ENCODE measurements around the gene NEUROD2.
A peak's percentile ranks its signal among the peaks of the same experiment; 100 is the strongest.

The NEUROD2 gene

GRCh38 chr17:39607851-39608130, at the start of gene NEUROD2:
TSS of gene NEUROD2 (minus strand) at chr17:39607920. CDS start at chr17:39606599, 1,321 bp downstream.
- no peak for DNase-seq (ENCODE audit: low spot score)

- DNase-seq (ENCODE audit: low spot score) = no peak
Measured at GRCh38 chr17:39655105-39655504, 47.4 kb upstream of the NEUROD2 start.

- peak; percentile 57 for DNase-seq (ENCODE audit: low spot score)
Measured at GRCh38 chr17:39653662-39654331, 46.1 kb upstream of the NEUROD2 start.

- no peak for DNase-seq (ENCODE audit: low spot score)
Measured at GRCh38 chr17:39653316-39653661, 45.6 kb upstream of the NEUROD2 start.

GRCh38 chr17:39652587-39653315, 45.0 kb upstream of the NEUROD2 start:
- no peak for DNase-seq (ENCODE audit: low spot score)

- DNase-seq (ENCODE audit: low spot score) = no peak
Measured at GRCh38 chr17:39651923-39652586, 44.3 kb upstream of the NEUROD2 start.

GRCh38 chr17:39650121-39650579, 42.4 kb upstream of the NEUROD2 start:
- DNase-seq (ENCODE audit: low spot score) = no peak

GRCh38 chr17:39648616-39649366, 41.1 kb upstream of the NEUROD2 start:
- no peak for DNase-seq (ENCODE audit: low spot score)

GRCh38 chr17:39647256-39647655, 39.5 kb upstream of the NEUROD2 start:
- no peak for DNase-seq (ENCODE audit: low spot score)

GRCh38 chr17:39643271-39643670, 35.6 kb upstream of the NEUROD2 start:
- DNase-seq (ENCODE audit: low spot score) = peak; percentile 40

GRCh38 chr17:39642291-39643074, 34.8 kb upstream of the NEUROD2 start:
- DNase-seq (ENCODE audit: low spot score) = no peak

GRCh38 chr17:39641883-39642282, 34.2 kb upstream of the NEUROD2 start:
- no peak for DNase-seq (ENCODE audit: low spot score)

GRCh38 chr17:39641097-39641496, 33.4 kb upstream of the NEUROD2 start:
- DNase-seq (ENCODE audit: low spot score) = no peak

- DNase-seq (ENCODE audit: low spot score) = no peak
Measured at GRCh38 chr17:39640591-39641031, 32.9 kb upstream of the NEUROD2 start.

- no peak for DNase-seq (ENCODE audit: low spot score)
Measured at GRCh38 chr17:39639566-39640458, 32.1 kb upstream of the NEUROD2 start.

- no peak for DNase-seq (ENCODE audit: low spot score)
Measured at GRCh38 chr17:39639043-39639442, 31.3 kb upstream of the NEUROD2 start.

- DNase-seq (ENCODE audit: low spot score) = no peak
Measured at GRCh38 chr17:39638317-39638716, 30.6 kb upstream of the NEUROD2 start.

- DNase-seq (ENCODE audit: low spot score) = peak; percentile 80
Measured at GRCh38 chr17:39636927-39637736, 29.4 kb upstream of the NEUROD2 start, which contains the start of gene STARD3. TSS of gene STARD3 (plus strand) at chr17:39637144. CDS start at chr17:39653532, 16,388 bp downstream.

GRCh38 chr17:39636587-39636926, 28.8 kb upstream of the NEUROD2 start:
- no peak for DNase-seq (ENCODE audit: low spot score)
